GM19438 (cell line): ENCODE results near the gene SMG9.

Source experiments
- ATAC-seq: cut with Tn5 transposase; IDR thresholded peaks from one replicate; pipeline ENCODE4 v1.9.1; 2021; ENCODE audit warnings: low read depth; ENCODE audit not compliant: unreplicated experiment

SMG9 gene

DNA sequence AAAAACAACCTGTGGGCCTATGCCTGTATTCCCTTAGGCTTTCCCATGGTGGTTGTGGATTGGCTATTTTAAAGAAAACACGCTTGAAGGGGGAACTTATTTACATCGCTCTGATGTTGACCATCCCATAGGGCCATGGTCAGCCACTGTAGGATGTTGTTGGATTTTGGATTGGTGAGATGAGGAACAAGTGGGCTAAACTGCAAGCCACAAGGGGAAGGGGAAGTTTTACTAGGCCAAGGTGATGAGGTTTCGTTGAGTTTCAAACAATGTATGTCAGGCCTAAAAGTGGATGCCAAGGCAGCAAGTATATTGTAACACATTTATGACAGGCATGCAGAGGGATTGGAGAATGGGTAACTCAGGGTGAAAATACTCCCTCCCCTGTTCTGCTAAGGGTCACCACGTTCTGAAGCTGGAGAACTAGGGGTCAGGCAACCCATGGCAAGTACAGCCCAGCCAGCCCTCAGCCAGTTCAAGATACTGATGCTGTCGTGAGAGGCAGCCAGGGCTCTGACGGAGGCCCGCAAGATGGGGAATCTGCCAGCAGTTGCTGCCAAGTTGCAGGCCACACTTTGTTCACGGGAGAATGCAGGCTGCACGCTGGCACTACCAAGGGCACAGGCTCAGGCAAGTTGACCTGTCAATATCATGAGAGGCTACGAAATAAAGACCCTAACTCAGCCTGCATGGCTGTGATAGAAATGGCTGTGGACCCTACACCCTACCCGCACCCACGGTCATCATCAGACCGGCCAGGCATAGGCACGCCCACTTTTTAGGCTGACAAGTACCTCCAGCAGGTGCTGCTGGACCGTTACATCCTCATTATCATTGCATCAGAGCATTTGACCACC is 27.8 kb downstream of the SMG9 start:
- ATAC-seq = no peak

DNA sequence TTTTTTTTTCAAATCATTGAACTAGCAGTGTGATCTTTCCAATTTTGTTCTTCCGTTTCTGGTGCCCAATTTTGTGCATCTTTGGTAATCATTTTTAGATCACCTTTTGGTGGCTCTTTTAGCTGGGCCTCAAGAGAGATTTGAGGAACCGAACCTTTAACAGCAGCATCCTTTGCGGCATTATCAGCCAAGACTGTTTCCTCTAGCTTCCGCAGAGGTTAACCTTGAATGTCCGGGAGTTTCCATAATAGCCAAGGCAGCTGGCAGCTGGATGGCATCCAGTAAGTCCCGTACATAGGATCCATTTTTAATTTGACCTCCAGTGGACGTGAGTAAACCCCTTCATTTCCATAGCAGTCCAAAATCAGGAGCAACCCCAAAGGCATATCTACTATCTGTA is 29.3 kb downstream of the SMG9 start:
- no peak for ATAC-seq

DNA sequence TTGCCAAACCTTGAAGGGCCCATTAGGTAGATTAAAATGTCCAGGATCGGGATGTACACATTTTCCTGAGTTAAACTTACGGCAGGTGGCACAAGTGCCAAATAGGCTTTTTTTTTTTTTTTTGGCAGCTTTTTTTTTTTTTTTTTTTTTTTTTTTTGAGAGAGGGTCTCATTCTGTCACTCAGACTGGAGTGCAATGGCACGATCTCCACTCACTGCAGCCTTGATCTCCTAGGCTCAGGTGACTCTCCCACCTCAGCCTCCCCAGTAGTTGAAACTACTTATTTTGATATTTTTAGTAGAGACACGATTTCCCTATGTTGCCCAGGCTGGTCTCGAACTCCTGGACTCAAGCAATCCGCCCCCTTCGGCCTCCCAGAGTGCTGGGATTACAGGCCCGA is 29.9 kb downstream of the SMG9 start:
- no peak for ATAC-seq

DNA sequence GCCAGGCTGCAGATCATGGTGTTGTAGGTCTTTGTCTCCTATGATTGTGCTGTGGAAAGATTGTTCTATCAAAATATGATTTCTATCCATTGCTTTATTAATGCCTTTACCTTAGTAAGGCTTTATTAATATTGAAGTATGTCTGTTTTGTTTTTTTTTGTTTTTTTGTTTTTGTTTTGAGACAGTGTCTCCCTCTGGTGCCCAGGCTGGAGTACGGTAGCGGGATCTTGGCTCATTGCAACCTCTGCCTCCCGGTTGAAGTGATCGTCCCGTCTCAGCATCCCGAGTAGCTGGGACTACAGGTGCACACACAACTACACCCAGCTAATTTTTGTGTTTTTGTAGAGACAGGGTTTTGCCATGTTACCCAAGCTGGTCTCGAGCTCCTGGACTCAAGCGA is 31.2 kb downstream of the SMG9 start:
- ATAC-seq = no peak

DNA sequence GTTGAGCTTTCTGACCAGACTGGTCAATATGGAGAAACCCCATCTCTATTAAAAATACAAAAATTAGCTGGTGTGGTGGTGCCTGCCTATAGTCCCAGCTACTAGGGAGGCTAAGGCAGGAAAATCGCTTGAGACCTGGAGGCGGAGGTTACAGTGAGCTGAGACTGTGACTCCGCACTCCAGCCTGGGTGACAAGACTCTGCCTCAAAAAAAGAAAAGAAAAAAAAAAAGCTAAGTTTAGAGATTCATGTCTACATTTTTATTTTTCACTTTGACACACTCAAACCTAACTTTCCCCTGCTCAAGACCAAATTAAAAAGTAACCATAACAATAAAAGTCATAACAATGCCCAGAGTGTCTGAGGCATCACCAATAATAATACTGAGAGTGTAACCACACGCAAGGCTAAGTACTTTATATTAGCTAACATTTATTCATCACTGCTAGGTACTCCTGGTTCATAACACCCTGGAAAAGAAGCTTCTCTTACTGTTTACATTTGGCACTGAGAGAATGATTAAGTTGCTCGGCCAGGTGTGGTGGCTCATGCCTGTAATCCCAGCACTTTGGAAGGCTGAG is 33.2 kb downstream of the SMG9 start:
- ATAC-seq = no peak

DNA sequence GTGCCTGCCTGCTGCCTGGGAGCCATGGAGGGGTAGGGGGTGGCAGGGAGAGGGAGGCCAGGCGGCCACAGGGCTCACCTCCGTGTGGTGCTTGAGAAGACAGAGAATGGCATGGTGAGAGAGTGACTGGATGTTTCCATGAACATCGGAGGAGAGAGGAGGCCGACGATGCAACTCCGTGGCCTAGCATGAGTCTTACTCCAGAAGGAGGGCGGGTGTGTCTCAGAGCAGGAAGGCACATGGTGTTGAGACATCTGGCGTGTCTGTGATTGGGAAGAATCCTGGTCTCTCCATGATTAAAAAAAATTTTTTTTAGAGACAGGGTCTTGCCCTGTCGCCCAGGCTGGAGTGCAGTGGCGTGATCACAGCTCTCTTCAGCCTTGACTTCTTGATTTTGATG is 33.8 kb downstream of the SMG9 start:
- ATAC-seq = no peak

DNA sequence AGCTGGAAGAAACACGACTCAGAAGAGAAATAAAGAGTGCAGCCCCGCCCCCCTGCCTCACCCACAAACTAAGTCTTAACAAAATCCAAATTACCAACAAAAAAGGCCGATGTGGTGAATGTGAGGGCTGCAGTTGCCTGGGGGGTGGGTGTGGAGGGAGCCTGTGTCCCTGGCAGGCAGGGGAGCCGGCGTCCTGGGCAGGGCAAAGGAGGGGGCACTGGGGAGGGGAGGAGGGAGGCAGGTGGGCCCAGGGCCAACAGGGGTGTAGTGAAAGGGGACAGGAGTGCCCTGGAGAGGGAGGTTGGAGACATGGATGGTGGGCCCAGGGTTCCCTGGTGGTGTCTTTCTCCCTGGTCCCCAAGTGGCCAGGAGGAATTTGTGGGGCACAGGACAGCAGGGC is 34.8 kb downstream of the SMG9 start:
- ATAC-seq = no peak

DNA sequence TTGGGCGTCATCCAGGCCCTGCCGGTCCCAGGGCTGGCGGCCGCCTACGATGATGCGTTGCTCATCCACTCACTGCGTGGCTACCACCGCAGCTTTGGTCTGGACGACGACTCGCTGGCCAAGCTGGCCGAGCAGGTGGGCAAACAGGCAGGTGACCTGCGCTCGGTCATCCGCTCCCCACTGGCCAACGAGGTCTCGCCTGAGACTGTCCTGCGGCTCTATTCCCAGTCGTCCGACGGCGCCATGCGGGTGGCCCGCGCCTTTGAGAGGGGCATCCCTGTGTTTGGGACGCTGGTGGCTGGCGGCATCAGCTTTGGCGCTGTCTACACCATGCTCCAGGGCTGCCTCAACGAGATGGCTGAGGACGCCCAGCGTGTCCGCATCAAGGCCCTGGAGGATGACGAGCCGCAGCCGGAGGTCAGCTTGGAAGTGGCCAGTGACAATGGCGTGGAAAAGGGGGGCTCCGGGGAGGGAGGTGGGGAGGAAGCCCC is 35.3 kb downstream of the SMG9 start:
- no peak for ATAC-seq

DNA sequence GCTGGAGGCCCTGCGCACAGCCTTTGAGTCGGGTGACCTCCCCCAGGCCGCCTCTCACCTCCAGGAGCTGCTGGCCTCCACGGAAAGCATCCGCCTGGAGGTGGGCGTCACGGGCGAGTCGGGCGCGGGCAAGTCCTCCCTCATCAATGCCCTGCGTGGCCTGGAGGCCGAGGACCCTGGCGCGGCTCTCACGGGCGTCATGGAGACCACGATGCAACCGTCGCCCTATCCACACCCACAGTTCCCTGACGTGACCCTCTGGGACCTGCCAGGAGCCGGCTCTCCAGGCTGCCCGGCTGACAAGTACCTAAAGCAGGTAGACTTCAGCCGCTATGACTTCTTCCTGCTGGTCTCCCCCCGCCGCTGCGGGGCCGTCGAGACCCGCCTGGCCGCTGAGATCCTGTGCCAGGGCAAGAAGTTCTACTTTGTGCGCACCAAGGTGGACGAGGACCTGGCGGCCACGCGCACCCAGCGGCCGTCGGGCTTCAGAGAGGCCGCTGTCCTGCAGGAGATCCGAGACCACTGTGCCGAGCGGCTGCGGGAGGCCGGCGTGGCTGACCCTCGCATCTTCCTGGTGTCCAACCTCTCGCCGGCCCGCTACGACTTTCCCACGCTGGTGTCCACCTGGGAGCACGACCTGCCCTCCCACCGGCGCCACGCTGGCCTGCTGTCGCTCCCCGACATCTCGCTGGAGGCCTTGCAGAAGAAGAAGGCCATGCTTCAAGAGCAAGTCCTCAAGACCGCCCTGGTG is 36.0 kb downstream of the SMG9 start:
- ATAC-seq = no peak

DNA sequence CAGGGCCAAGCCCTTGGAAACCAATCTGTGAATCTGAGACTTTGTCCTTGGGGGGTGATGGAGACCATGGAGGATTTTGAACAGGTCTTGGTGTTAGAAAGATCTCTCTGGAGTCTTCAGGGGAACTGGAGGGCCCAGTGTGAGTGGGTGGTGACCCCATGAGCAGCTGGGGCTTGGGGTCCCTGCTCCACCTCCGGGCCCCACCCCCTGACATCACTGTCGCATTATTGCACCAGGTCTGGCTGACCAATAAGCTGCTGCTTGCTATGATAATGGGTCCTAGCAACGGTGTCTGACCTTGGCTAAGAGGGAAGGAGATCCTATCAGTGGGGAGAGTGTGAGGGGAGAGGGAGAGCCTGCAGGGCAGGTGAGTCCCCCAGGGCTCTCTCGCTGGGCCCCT is 39.0 kb downstream of the SMG9 start, which contains the start of gene IRGC:
TSS of gene IRGC (plus strand) at position 301 of the 400 bp plus-strand sequence. CDS start 2,483 bp downstream, outside the sequence.
- ATAC-seq = no peak

DNA sequence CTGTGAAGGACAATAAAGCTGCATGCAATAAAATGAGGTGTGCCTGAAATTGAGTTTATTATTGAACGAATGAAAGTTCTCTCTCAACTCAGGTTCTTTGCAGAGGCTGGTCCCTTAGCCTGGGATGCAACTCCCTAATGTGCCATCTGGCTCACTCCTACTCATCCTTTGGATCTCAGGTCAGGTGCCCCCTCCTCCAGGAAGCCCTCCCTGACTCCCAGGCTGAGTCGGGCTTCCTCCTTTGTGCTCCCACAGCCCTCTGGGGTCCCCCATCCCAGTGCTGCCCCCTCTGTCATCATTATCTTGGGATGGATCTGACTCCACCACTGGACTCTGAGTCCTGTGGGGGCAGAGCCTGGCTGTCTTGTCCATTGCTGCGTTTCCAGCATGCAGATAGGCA is 41.6 kb downstream of the SMG9 start:
- no peak for ATAC-seq

DNA sequence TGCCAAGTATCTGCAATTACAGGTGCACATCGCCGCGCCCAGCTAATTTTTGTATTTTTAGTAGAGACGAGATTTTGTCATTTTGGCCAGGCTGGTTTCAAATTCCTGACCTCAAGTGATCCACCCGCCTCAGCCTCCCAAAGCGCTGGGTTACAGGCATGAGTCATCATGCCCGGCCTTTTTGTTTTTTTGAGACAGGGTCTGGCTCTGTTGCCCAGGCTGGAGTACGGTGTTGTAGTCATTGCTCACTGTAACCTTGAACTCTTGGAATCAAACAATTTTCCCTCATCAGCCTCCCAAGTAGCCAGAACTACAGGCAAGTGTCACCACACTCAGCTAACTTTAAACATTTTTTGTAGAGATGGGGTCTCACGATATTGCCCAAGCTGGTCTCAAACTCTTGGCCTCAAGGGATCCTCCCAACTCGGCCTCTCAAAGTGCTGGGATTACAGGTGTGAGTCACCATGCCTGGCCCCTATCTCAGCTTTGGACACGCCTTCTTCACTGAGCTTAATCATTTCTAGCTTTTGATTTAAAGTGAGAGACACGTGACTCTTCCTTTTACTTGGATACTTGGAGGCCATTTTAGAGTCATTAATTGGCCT is 42.9 kb downstream of the SMG9 start:
- no peak for ATAC-seq

DNA sequence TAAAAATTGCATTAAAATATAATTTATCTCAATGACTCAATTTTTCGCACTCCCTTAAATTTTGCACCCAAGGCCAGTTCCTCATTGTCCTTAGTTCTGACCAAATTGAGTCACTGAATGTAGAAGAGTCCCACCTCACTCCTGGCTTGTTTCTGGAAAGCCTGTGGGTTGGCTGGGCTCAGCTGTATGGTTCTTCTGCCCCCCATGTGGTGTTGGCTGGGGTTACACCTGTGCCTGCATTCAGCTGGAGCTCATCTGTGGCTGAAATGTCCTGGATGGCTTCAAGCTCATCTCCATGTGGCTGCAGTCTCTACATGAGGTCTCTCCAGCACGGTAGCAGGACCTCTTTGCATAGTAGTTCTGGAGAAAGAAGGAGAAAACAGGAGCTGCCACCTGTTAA is 46.0 kb downstream of the SMG9 start:
- ATAC-seq = no peak

DNA sequence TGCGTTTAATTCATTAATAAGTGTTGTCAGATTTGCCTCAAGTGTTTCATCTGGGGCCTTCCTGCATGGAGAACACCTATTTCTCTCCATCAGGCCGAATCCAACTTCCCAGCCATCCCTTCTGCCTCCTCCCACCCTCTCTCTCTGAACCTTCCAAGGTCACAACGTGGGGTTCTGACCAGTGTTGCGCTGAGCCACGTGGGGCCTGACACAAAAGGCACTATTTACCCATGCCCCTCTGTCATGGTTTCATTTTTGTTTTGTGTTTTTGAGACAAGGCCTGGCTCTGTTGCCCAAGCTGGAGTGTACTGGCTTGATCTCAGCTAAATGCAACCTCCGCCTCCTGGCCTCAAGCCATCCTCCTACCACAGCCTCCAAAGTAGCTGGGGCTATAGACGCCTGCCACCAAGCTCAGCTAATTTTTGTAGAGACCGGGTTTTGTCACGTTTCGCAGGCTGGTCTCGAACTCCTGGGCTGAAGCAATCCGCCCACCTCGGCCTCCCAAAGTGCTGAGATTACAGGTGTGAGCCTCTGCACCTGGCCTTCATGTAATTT is 47.5 kb downstream of the SMG9 start:
- ATAC-seq = no peak

DNA sequence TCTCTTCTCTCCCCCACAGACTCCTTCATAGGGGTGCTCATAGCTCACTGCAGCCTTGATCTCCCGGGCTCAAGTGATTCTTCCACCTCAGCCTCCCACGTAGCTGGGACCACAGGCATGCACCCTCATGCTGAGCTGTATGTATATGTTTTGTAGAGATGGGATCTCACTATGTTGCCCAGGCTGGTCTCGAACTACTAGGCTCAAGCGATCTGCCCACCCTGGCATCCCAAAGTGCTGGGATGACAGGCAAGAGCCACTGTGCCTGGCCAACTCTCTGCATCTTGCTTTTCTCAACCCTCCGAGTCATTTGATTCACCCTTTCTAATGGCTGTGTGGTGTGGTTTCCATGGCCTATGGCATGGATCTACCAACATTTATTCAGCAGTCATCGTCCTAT is 49.0 kb downstream of the SMG9 start:
- ATAC-seq = no peak

DNA sequence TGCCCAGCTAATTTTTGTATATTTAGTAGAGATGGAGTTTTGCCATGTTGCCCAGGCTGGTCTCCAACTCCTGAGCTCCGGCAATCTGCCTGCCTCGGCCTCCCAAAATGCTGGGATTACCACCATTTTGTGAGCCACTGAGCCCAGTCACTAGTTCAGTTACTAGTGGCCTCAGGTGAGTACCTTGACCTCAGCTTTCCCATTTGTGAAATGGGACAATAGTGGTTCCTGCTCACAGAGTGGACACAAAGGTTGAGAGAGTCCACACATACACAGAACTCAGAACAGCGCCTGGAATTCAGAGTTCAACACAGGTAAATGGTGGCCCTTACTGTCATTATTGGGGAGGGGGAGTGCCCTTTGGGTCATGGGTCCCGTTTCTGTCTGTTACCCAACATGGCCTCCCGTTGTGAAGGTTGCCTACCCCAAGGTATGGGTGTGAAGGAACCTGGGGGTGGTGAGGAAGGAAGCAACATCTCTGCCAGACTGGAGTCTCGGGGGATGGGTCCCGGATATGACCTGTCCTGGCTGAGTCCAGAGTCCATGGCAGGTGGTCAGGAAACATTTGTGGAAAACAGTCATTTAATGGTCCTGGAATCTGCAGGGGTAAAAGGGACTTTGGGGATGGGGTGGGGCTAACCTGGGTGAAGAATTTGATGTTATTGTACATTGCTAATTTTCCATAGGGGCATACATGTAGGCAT is 50.6 kb downstream of the SMG9 start:
- ATAC-seq = no peak

DNA sequence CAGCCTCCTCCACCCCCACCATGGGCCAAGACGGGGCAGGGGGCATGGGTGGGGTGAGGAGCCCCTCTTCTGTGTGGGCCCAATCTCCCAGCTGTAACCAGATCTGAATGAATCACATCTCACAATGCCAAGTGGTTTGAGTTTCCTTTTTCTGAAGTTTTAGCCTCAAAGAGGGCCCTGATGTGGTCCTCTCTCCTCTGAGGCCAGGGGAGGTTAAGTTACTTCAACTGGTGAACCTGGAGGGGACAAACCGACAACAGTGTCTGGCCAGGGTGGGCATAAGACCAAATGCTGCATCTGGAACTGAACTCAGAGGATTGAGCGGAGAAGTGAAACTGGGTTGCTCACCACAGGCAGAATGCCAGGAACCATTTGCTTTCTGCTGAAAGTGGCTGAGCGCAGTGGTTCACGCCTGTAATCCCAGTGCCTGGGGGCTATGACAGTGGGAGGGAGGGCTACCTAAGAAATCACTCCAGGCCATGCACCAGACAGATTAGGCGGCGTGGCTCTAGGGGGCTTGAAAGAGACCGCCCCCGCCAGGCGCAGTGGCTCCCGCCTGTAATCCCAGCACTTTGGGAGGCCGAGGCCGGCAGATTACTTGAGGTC is 54.3 kb downstream of the SMG9 start:
- ATAC-seq = no peak

DNA sequence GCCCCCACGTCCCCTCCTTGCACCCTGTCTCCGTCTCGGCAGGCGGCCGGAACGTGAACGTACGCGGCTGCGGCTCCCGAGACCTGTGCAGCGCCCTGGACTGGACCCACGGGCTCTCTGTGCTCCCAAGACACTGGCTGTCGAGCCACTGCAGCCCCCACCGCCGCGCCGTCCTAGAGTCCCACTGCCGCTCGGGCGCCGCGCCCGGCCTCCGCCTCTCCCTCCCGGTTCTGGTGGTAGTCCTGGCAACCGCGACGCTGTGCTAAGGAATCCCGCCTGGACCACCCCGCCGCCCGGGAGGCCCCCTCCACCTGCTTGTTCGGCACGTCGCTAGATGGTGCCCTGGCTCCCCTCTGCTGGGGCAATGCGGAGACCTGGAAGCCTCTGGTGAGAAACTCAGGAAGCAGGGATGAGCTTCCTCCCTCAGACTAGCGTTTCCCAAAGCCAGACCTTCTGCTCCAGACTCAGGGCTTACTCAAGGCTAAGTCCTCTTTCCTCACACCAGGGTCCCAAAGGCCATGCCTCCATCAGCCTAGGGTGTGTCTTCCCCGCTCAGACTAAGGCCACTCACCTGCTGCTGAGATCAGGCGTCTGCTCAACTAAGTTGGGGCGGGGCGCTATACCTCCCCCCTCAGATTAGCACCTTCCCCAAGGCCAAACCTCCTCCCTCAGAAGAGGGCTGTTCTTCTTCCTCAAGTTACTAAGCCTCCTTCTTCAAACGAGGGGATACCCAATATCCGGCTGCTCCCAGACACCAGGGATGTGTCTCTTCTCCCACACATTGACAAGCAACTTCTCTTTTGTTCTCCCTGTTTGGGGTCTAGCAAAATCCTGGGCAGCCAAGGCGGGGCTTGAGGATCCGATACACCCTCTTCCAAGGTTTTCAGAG is 55.0 kb downstream of the SMG9 start:
- ATAC-seq = no peak

DNA sequence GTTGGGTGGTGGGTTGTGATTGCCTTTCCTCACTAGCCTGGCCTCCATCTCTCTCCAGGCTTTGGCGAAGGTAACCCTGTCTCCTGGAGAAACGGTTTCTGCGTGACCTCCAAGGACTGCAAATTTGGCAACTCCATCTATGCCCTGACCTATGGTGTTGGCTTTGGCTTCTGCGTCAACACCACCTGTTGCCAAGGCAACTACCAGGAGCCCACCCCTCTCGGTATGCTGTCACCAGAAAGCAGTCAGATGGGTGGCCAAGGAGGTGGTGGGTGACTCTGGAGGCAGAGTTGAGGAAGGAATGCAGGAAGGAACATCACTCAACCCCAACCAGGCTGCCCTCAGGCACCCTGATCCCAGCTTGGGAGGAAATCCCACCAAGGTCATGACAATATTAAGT is 57.5 kb downstream of the SMG9 start:
- no peak for ATAC-seq
